GM18511 (cell line): ENCODE results near the gene DYNLT3.

Experiments used
- ATAC-seq: cut with Tn5 transposase; IDR thresholded peaks from one replicate; pipeline ENCODE4 v1.9.1; 2021; ENCODE audit warnings: mild to moderate bottlenecking, moderate library complexity; ENCODE audit not compliant: unreplicated experiment

The DYNLT3 gene

DNA sequence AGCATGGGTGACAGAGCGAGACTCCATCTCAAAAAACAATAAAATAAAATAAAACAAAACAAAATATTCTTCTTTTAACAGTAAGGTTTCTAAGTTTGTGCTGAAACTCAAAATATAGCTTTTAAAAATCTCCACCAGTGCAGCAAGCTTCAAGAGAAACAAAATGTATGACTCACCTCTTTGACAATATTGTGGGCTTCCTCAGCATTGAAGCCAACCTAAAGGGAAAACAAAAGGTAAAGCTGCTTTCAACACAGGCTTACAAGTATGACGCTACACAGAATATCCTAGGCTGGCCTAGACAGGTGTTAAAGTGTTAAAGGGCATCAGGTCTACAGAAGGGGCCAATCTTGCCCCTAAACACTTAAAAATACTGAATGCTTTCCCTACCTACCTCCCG lies 1.2 kb downstream of the DYNLT3 start:
- no peak for ATAC-seq

DNA sequence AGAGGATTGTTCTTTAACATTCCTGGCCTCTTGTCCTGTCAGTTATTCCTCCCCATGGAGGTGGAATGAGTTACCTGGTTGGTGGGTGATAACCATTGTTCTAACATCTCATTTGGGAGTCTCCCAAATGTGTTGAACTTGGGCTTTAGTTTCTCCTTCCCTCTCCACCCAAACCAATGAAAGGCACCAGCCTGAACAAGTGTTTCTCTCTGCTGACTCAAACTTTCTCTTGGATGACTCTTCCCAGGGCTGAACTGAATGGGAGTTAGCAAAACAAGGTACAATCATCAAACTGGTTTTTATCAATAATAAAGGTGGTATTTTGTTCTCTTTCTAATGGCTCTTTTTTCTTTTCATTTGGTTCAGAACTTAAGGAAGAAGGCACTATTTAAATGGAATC lies 2.7 kb downstream of the DYNLT3 start:
- no peak for ATAC-seq

DNA sequence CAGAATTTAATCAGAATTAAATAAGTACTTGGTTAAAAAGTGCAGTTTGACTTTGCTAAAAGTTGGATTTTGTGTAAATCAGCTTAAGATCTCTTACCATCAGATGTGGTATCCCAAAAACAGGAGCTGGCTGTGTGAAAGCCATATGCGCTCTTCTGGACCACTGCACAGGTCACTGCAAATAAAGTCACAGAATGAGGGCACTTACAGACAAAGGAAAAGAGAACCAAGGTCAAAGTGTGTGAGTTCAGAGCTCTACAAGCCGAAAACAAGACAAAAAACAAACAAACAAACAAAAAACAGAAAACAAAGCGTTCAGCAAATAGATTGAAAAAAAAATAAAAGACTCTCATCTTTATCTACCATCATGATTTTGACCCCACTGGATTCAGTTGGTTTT lies 6.4 kb downstream of the DYNLT3 start:
- no peak for ATAC-seq

DNA sequence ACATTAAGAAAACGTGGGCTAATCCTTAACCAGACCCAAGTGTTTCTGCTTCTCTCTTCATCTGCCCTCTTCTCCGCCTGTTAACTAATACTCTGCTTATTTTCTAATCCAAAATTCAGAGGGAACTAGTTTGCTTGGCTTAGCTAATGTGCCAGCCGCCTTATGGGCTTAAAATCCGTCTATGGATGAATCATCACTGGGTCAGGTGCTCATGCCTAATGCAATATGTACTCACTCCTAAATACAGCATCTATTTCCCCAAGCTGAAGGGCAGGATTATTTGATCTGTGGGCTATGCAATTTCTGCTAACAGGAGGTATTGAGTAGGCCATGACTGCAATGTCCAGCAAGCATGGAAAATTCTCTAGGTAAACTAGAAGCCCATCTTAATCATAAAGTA lies 12.4 kb downstream of the DYNLT3 start:
- ATAC-seq: no peak

DNA sequence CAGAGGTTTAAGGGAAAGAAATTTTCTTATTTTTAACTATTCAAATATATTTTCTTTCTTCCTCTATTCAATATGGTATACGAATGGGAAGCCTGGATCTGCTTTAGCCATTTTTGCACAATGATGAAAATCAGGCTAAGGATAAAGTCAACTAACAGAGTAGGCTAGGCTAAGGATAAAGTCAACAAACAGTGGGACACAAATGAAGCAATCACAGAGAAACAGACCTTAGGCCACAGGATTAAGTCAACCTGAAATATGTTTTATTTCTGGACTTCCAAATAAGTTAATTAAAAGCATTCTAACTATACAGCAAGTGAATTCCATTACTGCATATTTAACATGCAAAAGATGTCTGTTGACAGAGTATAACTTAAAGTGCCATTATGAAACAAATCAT lies 17.0 kb downstream of the DYNLT3 start:
- no peak for ATAC-seq

DNA sequence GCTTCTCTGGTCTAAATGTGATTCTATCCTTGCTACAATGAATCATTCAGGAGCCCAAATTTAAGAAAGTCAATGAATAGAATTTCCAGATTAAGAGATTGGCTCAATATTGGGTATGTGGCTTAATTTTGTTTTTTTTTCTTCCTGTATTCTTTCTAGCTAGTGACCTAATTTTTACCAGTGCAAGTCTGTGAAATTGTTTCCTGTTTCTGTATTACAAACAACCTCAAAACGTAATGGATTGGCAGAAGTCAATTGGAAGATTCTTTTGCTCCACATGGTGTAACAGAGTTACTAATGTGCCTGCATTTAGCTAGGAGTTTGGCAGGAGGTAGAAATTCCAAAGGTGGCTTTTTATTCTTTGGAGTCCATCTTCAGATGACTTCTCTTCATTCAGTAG lies 17.6 kb downstream of the DYNLT3 start:
- ATAC-seq: no peak

DNA sequence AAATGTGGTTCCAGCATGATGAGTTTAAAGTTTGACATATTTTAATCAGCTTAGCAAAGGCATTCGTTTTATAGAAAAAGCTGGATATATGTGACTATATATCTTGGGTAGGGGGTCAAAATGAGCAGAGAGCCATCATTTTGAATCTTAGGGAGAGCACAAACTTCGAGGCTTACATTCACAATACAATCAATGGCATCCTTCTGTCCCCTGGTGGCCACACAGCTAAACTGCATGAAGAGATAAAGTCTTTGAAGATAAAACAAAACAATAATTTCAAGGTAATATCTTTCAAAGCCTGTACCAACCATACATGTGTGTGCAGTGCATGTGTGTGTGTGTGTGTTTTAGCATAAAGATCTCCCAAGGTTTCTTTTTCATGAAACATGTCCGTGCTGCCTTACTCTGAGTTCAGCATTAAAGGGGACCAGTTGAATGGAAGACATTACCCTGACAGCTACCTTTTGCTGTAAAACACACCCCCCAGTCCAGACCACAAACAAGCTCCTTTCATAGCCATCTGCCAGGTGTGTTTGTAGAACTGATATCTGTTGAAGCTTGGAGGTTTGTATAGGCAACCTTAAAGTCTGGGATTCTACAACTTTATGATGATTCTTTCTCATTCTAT lies 22.0 kb downstream of the DYNLT3 start:
- peak; percentile 82 for ATAC-seq

DNA sequence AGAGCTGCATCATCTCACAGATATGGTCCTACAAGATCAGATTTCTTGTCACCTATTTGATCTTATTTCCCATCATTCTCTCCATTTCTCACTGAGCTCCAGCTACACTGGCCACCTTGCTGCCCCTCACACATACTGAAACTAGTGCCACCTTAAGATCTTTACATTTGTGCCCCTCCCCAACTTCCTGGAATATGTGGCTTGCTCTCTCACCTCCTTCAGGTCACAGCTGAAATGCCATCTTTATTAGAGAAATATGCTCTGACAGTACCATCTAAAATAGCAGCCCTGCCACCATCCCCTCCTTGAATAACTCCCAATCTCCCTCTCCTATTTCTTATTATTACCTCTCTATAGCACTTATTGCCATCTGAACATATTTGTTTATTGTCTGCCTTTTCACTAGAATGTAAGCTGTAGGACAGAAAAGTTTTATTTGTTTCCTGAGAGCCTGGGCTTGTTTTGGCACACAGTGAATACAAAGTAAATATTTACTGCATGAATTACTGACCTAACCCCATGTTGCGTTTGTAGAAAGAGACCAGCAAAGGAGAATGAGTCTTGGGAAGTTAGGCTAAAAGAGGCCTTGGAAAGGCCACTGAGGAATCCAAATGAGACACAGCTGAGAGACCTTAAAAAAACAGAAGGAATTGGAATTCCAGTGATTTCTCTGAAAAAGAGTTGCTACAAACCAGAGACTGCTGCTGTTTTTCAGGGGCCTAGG lies 22.7 kb downstream of the DYNLT3 start:
- no peak for ATAC-seq

DNA sequence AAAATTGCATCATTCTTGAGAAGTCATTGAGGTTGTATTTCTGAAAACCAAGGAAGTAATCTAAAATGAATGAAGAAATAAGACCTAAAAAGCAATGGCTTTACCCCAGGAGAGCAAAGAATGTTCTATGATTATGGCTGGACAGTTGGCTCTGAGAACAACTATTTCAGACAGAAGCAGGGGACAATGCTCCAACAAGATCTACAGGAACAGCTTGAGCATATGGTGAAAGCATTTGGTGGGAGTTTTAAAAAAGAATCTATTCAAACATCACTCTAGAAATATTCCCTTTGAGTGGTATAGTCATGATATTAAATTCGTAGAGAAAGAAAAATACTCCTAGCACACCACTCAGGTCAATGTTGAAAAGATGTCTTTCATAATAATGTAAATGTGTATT lies 26.7 kb downstream of the DYNLT3 start:
- ATAC-seq: no peak

DNA sequence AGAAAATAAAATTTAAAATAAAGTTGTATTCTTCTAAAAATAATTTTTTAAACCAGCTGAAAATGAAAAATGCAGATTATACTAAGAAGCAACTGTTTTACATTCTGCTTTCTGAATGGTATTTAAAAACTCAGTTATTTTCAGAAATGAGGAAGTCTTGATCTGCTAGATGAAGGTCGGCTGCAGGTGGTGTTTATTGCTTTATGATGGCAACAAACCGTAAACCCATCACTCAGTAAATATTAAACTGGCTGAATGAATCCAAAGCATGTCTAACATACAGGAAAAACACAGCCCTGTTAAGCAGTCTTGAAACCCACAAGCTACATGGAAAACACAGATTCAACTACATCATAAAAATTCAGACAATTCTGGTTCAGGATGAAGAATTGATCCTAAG lies 29.3 kb downstream of the DYNLT3 start:
- ATAC-seq: peak; percentile 62

DNA sequence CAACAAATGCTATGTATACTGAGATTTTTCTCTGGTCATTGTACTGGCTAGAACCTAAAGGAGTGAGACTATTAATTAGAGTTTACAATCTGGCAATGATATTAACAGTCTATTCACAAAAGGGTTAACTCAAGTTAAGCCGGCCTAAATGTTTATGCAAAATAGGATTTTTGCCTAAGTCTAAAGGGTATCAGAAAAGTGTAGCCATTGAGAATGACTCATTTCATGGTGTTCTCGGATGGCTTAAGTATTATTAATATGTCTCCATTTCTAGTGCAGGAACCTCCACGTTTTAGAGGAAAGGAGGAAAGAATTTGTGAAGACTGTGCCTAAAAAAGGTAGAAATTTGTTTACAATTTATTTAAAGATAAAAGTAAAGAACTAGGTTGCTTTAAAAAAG lies 29.8 kb downstream of the DYNLT3 start:
- peak; percentile 44 for ATAC-seq

DNA sequence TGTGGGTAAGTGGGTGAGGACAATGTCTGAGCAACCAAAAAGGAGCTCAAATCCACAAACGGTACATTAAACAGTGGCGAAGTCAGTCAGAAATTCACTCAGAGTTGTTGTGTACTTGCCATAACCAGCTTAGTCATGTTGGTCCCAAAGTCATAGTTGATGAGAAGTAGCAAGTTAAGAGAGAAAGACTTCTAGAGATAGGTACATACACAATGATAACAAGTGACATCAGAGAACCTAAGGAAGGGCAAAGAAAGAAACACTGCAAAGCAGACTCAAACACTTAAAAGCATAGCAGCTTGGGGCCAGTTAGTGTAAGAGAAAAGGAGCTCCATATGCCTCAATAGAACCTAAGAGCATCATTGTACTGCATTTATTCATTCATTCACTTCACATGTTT lies 30.2 kb downstream of the DYNLT3 start:
- peak; percentile 21 for ATAC-seq

DNA sequence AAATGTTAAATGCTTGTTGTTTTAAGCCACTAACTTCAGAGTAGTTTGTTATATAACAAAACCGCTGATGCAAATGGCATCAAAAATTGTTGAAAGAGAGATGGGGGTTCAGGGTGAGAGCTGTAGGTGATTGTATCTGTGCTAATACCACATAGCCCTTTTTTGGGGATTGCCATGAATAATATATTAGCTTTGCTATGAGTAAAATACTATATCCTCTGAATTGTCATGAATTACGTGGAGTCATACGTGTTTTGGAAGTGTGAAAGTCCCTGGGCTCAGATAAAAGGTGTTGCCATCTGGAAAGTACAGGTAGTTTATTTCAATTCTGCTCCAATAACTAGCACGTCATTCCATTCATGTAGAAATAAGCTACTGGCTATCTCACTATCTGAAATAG lies 30.6 kb downstream of the DYNLT3 start:
- ATAC-seq: peak; percentile 18

DNA sequence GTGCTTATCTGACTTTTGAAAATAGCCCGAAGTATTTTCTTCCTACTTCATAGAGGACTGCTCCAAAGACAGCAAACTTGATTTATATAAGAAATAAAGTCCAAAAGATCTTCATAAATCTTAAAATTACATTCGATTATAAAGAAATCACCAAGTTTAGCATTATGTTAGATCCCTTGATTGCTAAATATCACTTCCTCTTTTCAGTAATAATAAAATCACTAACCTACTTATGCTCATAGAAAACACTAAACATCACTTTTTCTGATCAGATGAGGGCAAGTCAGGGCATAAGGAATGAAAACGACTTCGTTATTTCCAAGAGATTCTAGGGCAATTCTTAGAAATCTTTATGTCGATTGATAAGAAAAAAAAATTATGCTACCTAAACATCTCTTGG lies 32.0 kb downstream of the DYNLT3 start:
- ATAC-seq: peak; percentile 33

DNA sequence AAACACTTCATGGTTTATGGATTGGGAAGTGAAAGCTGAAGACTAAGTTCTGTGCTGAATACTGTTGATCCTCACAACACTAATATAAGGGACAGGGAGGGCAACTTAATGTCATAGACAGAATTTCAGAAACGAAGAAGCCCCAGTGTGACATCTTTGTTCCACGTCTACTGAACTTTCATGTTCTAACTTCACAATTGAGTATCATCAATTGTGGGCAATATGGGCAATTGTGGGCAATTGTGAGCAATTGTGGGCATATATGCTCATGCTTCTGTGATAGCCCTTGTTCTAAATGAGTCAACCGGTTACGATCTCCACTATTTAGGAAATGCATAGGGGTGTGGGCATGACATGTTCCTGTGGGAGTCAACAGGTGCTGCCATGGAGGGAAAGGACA lies 33.8 kb downstream of the DYNLT3 start:
- ATAC-seq: no peak

DNA sequence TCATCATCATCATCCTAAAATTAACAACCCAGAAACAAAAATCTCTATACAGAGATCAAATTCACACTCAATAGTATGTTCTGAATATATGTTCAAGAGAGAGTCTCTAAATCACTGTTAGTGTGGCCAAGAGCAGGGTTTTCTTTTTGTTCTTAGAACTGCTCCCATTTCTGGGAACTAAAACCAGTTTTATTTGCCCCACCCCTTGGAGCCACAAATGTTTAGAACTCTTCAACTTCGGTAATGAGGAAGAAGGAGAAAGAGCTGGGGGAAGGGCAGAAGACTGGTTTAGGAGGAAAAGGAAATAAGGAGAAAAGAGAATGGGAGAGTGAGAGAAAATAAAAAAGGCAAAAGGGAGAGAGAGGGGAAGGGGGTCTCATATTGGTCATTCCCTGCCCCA lies 35.3 kb downstream of the DYNLT3 start:
- no peak for ATAC-seq

DNA sequence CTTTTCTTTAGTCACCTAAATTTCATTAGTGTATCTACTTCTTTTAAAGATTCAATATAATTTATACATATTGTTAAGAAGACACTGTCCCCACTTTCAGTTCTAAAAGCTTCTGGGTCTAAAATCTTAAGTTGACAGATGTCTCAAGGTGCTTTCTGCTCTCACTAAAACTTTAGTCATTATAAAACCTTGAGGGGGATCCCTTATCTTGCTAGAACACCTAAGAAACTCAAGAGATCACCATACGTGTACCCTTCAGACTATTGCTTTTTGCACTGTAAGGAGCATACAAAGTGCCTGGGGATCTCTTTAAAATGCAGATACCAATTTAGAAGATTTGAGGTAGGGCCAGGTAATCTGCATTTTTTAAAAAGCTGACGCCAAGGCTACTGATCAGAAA lies 37.4 kb downstream of the DYNLT3 start:
- ATAC-seq: no peak

DNA sequence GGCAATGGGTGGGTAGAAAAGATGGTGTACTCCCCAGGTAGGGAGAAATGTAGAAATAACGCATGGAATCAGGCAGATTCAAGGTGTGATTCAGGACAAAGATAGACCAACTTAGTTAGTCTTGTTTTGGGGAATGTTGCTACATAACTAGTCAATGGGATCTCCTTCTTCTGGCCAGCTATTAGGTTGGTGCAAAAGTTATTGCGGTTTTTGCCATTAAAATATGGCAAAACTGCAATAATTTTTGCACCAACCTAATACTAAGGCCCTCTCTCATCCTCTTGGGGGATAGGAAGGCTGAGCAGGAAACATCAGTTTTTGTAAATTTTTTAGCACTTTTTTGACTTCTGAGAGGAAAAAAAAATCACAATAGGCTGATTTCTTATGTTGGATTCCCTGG lies 44.3 kb downstream of the DYNLT3 start:
- ATAC-seq: no peak

DNA sequence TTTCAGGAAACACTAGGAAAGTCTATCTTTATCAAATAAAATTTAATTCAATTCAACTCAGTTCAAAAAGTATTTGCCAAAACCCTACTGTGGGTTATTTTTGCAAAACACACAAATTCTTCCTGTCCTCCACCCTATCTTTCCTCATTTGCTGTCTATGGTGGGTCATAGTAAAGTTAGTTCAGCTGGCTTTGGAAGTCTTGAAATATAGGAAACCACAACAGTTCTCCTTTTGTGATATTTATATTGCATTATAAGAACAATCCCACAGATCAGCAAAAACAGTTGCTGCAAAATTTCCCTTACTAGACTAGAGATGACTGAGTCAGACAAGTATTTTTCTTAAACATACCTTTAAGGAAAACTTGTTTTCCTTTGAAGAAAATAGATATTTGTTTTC lies 45.3 kb downstream of the DYNLT3 start:
- ATAC-seq: no peak

DNA sequence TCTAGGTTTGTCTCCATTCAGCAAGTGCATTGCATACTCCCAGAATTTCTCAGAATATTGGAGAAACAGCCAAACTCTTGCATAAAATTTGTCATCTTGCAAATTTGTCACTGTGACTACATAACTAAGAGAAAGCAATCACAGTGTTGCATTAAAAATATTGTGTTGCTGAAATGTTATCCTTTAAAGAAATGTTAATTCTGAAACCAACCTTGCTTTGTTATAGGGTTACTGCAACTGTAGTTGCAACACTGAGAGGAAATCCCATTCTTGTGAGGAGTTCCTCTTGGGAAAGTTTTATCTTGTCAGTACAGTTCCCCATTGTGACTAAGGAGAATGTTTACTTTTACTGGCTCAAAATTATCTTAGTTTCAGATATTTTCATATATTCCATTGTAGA lies 46.7 kb downstream of the DYNLT3 start:
- ATAC-seq: no peak

DNA sequence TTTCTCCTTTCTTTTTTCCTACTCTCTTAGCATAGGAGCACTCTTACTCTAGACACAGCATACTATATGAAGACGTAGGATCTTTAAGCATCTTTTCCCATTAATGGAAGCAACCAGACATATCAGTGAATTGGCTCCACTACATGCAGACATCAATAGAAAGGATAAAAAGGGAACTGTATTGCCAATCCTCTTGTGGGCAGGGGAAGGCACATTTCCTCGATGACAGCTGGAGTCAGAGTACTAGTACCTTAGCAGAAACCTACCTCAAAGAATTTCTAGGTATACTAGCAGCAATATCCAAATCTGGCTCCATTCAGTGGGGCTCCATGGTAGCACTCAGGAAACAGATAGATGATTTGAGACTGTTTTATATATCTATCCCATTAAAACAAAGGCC lies 47.4 kb downstream of the DYNLT3 start:
- no peak for ATAC-seq

DNA sequence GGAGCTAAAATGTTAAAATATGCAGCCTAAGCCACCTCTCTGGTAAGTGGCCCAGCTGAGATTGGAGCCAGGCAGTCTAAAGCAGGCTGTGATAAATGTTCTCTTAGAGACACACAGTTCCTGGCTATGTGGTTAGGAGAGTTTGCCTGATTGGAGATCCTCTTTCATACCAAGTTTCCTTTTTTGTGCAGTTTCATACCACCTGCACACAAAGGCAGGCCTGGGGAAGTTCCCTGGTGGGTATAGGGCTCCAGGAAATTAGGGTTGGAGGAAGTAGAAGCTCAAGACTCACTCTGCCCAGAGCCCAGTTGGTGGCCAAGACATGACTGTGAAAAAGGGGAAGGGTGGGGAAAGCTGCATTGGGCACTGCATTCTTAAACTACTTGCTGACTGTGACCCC lies 50.6 kb downstream of the DYNLT3 start:
- ATAC-seq: peak; percentile 82

DNA sequence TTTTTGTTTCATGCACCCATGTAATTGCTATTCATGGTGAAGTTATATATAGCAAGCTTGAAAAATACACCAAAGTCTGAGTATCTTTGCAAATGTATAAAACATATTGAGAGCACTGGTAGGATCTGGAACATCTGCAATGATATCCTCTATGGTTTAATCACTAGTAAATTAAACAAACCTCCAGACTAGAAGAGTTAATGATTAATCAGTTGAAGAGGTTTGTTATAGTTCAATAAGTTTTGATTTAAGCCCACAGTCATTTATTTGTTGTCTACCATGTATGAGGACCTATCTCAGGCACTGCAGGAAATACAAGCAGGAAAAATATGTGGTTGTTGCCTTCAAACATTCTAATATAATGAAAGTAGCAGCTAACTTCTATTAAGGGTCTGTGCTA lies 51.1 kb downstream of the DYNLT3 start:
- peak; percentile 17 for ATAC-seq
